DMS153 treated with DMSO at 0.1 percent for 48 hours (cell line): ENCODE measurements around the gene ARID5A.
A peak's percentile ranks its signal among the peaks of the same experiment; 100 is the strongest.

Experiments used
- DNase-seq: peaks from one replicate; lab custom pipeline; 2025; ENCODE audit not compliant: unreplicated experiment; lab: John Stamatoyannopoulos, UW

ARID5A gene

DNA sequence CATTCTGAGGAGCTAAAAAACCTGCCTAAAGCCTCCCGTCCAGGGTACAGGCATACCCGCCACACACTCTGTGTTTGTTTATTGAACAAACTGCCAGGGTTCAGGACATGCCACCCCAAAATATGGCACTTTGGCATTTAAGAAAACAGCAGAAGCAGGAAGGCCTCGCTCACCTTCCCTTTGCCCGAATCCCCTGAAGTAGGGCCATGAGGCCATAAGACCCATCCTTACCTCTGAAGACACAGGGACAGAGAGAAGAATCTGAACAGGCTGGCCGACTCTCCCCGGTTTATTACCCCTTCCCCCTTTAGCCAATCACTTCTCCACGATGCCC is 29.7 kb upstream of the ARID5A start:
- no peak for DNase-seq

DNA sequence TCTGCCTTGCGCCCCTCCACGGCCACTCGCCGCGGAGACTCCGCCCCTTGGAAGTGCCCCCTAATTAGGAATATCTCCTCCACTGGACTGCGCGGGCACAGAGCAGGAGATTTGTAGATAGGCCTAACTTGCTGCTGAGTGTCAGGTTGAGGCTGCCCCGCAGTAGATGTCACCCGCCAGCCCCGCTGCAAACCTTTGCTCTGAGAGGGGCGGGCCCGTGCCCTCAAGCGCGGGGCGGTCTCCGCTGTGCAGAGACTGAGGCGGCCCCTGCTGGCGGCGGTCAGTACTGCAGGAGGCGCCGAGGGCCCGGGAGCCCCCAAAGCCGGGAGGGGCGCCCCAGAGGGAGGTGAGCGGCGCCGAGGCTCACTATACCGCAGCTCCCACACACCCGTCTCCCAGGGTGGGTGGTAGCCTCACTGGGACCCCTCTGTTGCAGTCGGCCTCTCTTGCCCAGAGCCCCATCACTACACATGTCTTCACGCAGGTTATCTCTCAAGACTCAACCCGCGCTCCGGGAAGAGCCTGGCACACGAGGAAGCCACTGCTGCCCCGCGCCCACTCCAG is 28.5 kb upstream of the ARID5A start:
- DNase-seq = peak; percentile 33

- DNase-seq = no peak
Observed at GRCh38 chr2:96508521-96509113, 27.9 kb upstream of the ARID5A start.

GRCh38 chr2:96509114-96509846 is 27.3 kb upstream of the ARID5A start:
- DNase-seq = peak; percentile 85

DNA sequence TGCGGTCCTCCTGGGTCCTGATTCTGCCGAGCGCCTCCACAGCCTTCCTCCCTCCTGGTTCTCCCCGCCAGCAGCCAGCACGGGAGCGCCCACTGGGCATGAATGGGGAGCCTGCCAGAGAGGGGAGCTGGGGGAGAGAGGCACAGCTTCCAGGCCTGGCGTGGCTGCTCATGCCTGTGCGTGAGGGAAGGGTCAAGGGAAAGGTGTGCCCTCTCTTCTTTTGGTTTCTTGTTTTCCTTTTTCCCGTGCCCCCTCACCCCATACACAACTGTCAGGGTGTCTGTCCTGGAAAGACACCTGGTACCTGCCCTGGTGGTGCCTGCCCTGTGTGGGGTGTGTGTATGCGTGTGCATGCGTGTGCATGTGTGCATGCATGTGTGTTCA is 26.7 kb upstream of the ARID5A start:
- DNase-seq = no peak

DNA sequence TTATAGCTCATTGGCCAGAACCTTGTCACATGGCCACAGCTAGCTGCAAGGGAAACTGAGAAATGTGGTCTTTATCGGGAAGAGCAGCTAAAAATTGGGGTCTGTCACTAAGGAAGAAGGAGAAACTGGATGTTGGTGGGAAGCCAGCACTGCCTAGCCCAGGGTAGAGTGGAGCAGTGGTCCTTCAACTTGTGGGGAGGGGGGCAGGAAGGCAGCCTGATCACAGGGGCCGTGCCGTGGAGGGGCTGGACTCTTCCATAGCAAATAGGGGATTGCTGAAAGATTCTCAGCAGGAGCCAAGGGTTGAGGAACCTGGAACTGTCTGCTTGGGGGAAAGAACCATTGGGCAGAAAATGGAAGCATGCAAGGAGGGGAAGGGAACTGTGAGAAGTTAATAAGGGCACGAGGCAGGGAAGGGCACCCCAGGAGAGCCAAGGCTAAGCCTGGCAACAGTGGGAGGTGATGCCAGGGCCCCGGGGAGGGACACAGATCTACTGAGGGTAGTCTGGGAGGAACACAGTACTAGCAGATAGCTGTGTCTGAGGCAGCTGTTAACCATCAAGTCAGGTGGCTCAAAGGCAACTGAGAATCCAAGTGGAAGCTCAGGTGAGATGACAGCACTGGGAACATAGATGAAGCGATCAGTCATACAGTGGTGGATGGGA is 25.5 kb upstream of the ARID5A start:
- no peak for DNase-seq

GRCh38 chr2:96511851-96512250 is 24.7 kb upstream of the ARID5A start:
- DNase-seq = no peak

- DNase-seq = no peak
Observed at GRCh38 chr2:96512341-96512740, 24.2 kb upstream of the ARID5A start.

- DNase-seq = no peak
Observed at GRCh38 chr2:96514521-96514920, 22.0 kb upstream of the ARID5A start.

DNA sequence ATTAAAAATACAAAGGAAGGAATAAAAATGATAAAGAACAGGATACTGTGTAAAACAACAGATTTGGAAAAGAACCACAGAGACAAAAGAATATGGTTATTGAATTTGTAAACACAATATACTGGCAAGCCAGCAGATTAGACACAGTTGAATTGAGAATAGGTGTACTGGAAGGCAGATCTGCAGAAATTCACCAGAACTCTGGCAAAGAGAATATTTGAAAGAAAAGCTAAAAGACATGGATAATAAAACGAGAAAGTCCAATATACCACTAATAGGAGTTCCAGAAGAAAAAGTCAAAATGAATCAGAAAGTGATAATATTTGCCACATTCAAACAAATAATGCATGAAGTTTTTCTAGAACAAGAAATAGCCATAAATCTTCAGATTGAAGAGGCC is 19.5 kb upstream of the ARID5A start:
- DNase-seq = no peak

DNA sequence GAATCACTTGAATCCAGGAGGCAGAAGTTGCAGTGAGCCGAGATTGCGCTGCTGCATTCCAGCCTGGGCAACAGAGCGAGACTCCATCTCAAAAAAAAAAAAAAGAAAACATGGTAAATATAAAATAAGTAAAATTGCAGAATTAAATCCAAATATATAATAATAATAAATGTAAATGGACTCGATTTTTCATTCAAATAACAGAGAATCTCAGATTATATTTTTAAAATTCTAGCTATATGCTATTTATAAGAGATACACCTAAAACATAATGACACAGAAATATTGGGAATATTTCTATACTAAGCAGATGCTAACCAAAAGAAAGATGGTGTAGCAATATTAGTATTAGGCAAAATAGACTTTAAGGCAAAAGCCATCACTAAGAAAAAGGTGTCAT is 16.3 kb upstream of the ARID5A start:
- no peak for DNase-seq

GRCh38 chr2:96520697-96521096 is 15.9 kb upstream of the ARID5A start:
- no peak for DNase-seq

DNA sequence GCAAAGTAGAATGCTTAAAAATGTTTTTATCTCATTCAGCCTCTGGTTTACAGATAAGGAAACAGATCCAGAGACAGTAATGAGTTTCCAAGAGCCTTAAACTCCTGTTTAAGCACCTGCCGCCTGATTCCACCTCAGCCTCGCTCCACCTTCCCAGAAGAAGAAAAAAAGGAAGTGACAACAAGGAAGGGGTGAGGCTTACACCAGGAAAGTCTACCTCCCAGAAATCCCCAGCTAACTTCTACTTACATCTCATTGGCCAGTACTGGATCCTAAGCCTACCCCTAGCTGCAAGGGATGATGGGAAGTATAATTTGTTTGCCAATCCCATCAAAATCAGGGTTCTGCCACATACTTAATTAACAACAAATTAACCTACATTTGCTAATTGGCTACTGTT is 15.3 kb upstream of the ARID5A start:
- DNase-seq = no peak

GRCh38 chr2:96522304-96523203 is 14.0 kb upstream of the ARID5A start:
- DNase-seq = no peak

DNA sequence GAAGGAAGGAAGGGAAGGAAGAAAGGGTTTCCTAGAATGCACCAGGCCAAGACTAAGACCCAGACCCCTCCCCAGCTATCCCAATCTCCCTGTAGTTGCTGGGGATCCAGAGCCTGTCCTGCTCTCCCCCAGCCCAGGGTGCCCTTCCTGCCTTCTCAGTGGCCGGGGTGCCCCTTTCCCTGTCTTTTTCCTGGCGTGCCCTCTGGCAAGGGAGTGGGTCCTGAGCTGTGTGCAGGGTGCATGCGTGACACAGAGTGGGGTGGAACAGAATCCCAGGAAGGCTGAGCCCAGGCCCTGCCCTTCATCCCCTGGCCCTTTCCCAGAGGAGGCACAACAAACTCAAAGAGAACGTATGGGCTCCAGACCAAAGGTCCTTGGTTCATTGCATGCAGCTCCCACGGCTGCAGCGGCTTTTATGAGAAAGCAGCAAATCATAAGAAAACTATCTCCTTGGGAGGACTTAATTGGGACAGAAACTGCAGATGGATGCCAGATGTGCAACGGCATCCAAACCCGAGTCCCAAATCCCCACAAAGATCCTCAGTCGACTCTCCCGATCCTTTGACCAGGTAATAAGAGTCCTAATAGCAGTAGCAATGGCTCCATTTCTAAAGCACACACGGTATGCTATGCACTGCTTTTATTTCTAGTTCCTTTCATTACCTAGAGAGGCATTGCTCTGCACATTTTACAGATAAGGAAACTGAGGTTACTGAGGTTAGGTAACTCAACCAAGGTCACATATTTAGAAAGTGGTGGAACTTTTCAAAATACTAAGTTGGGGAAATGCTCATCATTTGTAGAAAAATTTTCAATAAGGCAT is 12.7 kb upstream of the ARID5A start:
- DNase-seq = no peak

GRCh38 chr2:96524482-96525210 is 11.9 kb upstream of the ARID5A start:
- no peak for DNase-seq

- DNase-seq = no peak
Observed at GRCh38 chr2:96525211-96525507, 11.4 kb upstream of the ARID5A start.

DNA sequence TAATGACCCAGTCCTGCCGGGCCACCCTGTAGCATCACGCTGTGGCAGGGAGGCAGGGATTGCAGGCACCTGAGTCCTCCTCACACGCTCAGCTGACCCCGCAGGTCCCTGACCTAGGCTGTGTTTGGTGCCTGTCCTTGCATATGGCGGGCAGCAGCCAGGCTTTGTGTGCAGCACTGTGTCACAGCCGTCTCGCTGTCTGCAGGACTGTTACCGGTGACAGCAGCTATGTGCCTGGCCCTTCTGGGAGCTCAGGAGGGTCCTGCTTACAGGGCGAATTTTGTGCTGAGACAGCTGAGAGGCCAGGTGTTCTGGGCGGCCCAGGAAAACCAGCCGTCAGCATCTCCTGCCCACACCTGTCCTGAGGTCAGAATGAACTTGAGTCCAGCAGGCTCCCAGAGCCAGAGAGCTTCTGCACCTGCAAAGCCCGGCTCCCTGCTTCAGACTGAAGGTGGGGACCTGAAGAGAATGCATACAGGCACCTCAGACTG is 10.4 kb upstream of the ARID5A start:
- no peak for DNase-seq

DNA sequence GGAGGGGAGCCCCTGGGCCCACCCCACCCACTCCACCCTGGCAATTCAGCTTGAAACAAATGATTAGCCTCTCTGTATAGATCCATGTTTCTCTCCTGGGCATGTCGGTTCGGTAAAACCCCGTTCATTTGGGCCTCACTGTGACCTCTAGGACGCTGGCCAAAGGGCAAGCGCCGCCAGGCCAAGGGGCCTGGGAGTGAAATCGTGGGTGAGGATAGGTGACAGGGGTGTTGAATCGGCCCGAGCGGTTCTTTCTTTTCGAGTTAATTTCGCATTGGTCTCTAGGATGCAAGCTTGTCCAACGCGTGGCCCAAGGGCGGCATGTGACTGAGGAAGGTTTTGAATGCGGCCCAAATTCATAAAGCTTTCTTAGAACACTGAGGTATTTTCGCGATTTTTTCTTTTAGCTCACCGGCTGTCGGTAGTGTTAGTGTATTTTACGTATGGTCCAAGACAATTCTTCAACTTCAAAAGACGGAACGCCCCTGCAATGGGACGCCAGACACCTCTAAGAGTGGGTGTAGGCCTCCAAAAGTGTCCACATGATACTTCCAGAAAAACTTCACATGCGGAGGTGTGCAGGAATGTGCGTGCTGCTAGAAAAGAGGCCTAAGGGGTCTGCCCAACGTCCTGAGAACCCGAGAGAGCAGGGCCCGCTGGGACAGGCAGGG is 9.8 kb upstream of the ARID5A start:
- no peak for DNase-seq
